GM10248 (cell line): Measurements from ENCODE around the gene GARIN5A.

Source experiments
- CTCF ChIA-PET: fragments of 300-600 bp; sonication (Branson Sonifier 250); formaldehyde crosslinking; extraction: SDS; loops from one replicate; lab custom pipeline; 2021; ENCODE audit warnings: antibody characterized with exemption; lab: Yijun Ruan, JAX
- POLR2A ChIA-PET: fragments of 350-650 bp; sonication (Branson Sonifier 250); formaldehyde crosslinking; extraction: SDS; loops from one replicate; lab custom pipeline; 2020; ENCODE audit warnings: antibody characterized with exemption; lab: Yijun Ruan, JAX
- DNase-seq: peaks from one replicate; pipeline ENCODE4 v3.0.0; 2012; ENCODE audit errors: extremely low spot score
- CTCF ChIP-seq: IDR thresholded peaks from 2 replicates; pipeline ENCODE4 v1.5.1; 2012; ENCODE audit warnings: mild to moderate bottlenecking, low read depth; ENCODE audit errors: extremely low read depth, missing control alignments, control extremely low read depth

The GARIN5A gene

GRCh38 chr19:50517704-50518075, 41.0 kb upstream of the GARIN5A start:
- no peak for DNase-seq
- ChIA-PET CTCF (no interaction called here), POLR2A (no interaction called here)
- TF ChIP-seq CTCF, result no peak

- CTCF ChIA-PET, result no interaction called here
- no peak for TF ChIP-seq CTCF
- POLR2A ChIA-PET, result interaction anchor here (0.6 kb wide), 1 partner anchor 29 kb away, joined by 4 read pairs; no protein-coding TSS in a partner anchor
- DNase-seq, result no peak
Measured at GRCh38 chr19:50516964-50517703, 40.5 kb upstream of the GARIN5A start.

- POLR2A ChIA-PET, result interaction anchor here (0.6 kb wide), 1 partner anchor 28 kb away, joined by 4 read pairs; no protein-coding TSS in a partner anchor
- no peak for TF ChIP-seq CTCF
- DNase-seq, result no peak
- CTCF ChIA-PET, result interaction anchor here (2.5 kb wide), 1 partner anchor 21 kb away, joined by 9 read pairs; no protein-coding TSS in a partner anchor
Measured at GRCh38 chr19:50516456-50516855, 39.8 kb upstream of the GARIN5A start.

DNA sequence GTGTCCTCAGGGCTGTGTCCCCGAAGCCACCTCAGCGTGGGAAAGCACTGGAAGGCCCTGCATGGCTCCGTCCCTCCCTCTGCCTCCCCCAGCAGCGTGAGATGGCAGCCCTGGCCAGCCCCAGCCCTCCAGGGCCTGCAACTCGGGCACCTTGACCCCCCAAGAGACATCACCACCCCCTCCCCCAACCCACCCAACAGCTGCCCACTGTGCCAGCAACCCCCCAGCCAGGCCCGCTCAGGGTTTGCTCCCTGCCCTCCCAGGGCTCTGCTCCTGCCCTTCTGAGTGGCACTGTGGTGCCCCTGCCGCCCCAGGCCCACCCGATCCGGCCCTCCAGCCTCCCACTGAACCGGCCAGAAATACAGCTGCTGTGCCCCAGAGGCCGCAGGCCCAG, 38.5 kb upstream of the GARIN5A start:
- POLR2A ChIA-PET, result no interaction called here
- no peak for TF ChIP-seq CTCF
- CTCF ChIA-PET, result interaction anchor here (1.4 to 2.5 kb wide), 2 partner anchors 22 to 41 kb away, joined by 3 to 9 read pairs; no protein-coding TSS in a partner anchor
- no peak for DNase-seq

DNA sequence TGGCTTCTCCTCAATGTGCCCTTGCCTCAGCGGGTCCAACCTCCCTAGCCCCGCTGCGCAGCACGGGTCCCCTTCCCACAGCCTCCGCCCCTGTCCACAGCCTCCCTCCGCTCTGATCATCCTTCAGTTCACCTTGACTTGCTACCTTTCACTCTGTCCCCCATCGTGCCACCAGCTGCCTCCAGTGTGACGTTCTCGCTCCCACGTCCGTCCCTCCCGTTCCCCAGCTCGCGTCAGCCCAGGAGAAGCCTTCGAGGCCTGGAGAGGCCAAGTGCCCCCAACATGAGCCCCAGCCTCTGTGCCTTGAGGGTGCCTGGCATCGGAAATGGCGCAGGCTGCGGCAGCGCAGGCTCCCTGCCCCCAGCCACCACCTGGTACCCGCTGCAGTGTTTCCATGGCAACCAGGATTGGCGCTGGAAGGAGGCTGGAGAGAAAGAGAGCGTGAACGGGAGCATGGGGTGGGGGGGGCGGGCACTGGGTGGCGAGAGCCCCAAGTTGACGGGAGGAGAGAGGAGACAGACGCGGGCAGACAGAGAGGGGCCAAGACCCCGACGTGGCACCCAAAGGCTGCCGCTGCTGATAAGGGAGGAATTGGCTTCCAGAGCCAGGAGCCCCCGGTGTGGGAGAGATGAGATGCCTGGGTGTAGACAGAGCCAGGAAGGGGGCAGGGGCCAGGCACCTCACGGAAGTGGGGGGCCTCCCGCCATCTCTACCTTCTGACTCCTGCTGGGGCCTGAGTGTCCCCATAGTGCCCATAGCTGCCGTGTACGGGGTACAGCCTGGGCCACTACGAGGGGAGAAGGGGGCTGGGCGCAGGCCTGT, 37.9 kb upstream of the GARIN5A start:
- ChIA-PET CTCF (interaction anchor here (1.4 to 2.5 kb wide), 2 partner anchors 23 to 42 kb away, joined by 3 to 9 read pairs; no protein-coding TSS in a partner anchor), POLR2A (no interaction called here)
- no peak for DNase-seq
- no peak for TF ChIP-seq CTCF

- ChIA-PET POLR2A (no interaction called here), CTCF (interaction anchor here (1.4 kb wide), 1 partner anchor 42 kb away, joined by 3 read pairs; no protein-coding TSS in a partner anchor)
- no peak for TF ChIP-seq CTCF
- no peak for DNase-seq
Measured at GRCh38 chr19:50513746-50514345, 37.2 kb upstream of the GARIN5A start, which contains the start of gene ASPDH. Gene ASPDH, minus strand, starts transcription at chr19:50513913. Its CDS starts 90 bp downstream, at chr19:50513823.
